GM19043 (cell line): ENCODE data around the gene LRP11.

Source experiments
- ATAC-seq: cut with Tn5 transposase; IDR thresholded peaks from one replicate; pipeline ENCODE4 v1.9.1; 2021; ENCODE audit warnings: low read depth; ENCODE audit not compliant: unreplicated experiment

LRP11 gene

DNA sequence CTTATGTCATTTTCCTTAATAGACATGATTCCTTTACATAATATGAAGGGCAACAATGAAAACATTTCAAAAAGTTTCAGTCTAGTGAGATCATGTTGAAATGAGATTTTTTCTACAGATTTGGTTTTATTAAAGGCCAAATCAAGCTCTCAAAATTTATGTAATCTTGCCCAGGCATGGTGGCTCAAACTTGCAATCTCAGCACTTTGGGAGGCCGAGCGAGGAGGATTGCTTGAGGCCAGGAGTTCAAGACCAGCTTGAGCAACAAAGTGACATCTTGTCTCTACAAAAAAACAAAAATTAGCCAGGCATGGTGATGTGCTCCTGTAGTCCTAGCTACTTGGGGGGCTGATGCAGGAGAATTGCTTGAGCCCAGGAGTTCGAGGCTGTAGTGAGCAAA, 50.8 kb downstream of the LRP11 start:
- no peak for ATAC-seq

DNA sequence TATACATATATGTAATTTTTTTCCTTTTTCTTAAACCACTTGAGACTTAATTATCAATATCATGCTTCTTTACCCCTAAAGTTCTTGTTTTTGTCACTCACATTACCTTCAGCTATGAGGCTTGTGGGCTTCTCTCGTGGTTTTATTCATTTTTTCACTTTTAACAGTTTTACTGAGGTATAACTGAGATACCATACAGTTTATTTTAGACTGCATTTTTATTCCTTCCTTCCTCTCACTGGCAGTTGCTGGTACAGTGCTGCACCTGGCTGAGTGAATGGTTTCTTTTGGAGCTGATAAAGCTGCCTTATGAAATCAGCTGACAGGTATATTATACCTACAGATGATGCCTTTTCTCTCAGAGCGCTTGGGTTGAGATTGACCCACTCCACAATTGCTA, 54.4 kb downstream of the LRP11 start:
- no peak for ATAC-seq

GRCh38 chr6:149806127-149806526, 58.0 kb downstream of the LRP11 start:
- ATAC-seq: no peak

DNA sequence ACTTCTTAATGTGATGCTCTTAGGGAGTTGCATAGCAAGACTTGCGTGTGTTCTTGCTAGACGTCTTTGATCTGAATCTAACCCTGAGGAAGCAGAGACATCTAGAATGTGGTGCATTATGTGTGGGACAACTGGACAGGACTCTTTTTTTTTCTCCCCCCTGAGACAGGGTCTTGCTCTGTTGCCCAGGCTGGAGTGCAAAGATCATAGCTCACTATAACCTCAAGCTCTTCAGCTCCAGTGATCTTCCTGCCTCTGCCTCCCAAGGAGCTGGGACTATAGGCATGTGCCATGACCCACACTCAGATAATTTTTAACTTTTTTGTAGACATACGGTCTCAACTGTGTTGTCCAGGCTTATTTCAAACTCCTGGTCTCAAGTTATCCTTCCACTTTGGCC, 80.6 kb downstream of the LRP11 start:
- no peak for ATAC-seq

DNA sequence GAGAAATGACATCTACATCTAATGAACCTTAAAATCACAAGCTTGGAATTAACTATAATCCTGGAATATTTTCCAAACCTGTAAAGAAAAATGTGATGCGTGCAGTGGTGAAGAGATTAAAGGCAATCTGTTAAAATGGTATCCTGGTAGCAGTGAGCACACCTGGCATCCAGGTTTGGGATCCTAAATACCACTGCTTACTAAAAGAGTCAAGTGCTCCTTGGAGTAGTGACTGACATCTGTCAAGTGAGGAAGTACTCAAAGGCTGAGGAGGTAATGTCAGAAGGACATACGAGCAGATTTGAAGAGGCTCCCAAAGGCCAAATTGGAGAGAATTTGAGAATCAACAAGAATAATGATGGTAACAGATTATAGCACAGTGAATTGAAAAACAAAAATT, 81.8 kb downstream of the LRP11 start:
- ATAC-seq: no peak

GRCh38 chr6:149781715-149782114, 82.4 kb downstream of the LRP11 start:
- ATAC-seq: no peak

GRCh38 chr6:149779644-149779963, 84.6 kb downstream of the LRP11 start:
- no peak for ATAC-seq

GRCh38 chr6:149777624-149778023, 86.5 kb downstream of the LRP11 start:
- no peak for ATAC-seq

- ATAC-seq: no peak
Observed at GRCh38 chr6:149771925-149772324, 92.2 kb downstream of the LRP11 start.

DNA sequence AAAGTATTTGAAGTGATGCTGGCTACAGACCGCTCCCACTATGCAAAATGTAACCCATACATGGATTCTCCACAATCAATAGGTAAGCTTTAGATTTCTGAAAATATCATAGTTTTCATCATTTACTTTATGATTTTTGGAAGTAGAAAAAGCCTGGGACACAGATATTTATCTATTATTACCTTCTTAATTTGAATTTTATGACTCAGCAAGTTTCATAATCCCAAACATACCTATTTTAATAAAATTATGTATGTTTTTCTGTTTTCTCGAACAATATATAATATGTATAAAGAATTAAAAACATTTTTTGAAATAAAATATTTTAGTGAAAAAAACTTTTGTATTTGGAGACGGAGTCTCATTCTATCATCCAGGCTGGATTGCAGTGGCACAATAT, 93.0 kb downstream of the LRP11 start:
- no peak for ATAC-seq

GRCh38 chr6:149769676-149770075, 94.5 kb downstream of the LRP11 start:
- ATAC-seq: no peak
